Liver (tissue), 9 donors: ENCODE measurements around the gene PIRT. TPM values are rescaled to one million over a fixed set of nuclear protein-coding genes. Genes with fewer than 3 reads are reported as not detected.

Source experiments
- DNase-seq: peaks from one replicate; pipeline ENCODE4 v3.0.0-alpha.2; 2017; ENCODE audit warnings: low spot score
- H3K27ac ChIP-seq, 2 donors: one replicate each; pipeline ENCODE4 v1.7.0; 2013; ENCODE audit warnings: inconsistent platforms in 2 of 2, low read length in 2 of 2, control low read depth in 1 of 2, low read depth in 1 of 2, mild to moderate bottlenecking in 1 of 2
- H3K27me3 ChIP-seq, 4 donors: one replicate each; pipeline versions ENCODE4 v1.6.1 to v1.7.0; 2013; ENCODE audit warnings: low read length in 3 of 4, inconsistent platforms in 1 of 4, mild to moderate bottlenecking in 1 of 4, moderate library complexity in 1 of 4; ENCODE audit not compliant: control insufficient read depth in 4 of 4, insufficient read depth in 4 of 4
- H3K36me3 ChIP-seq, 4 donors: one replicate each; pipeline versions ENCODE4 v1.6.1 to v1.7.0; 2013; ENCODE audit warnings: low read length in 3 of 4, mild to moderate bottlenecking in 3 of 4, low read depth in 1 of 4, moderate library complexity in 1 of 4; ENCODE audit not compliant: control insufficient read depth in 4 of 4, insufficient read depth in 3 of 4
- H3K4me1 ChIP-seq, 4 donors: one replicate each; pipeline versions ENCODE4 v1.6.1 to v1.7.0; 2013; ENCODE audit warnings: low read length in 3 of 4, mild to moderate bottlenecking in 3 of 4, moderate library complexity in 1 of 4; ENCODE audit not compliant: control insufficient read depth in 4 of 4, insufficient read depth in 4 of 4
- H3K4me3 ChIP-seq, 3 donors: one replicate each; pipeline versions ENCODE4 v1.6.1 to v1.7.0; 2013; ENCODE audit warnings: low read length in 3 of 3, control low read depth in 1 of 3, low read depth in 1 of 3, mild to moderate bottlenecking in 1 of 3
- H3K9ac ChIP-seq, 2 donors: one replicate each; pipeline ENCODE4 v1.7.0; 2013; ENCODE audit warnings: low read length in 2 of 2, mild to moderate bottlenecking in 2 of 2, moderate library complexity in 2 of 2, control low read depth in 1 of 2, low read depth in 1 of 2
- H3K9me3 ChIP-seq, 4 donors: one replicate each; pipeline versions ENCODE4 v1.6.1 to v1.7.0; 2013; ENCODE audit warnings: low read length in 3 of 4; ENCODE audit not compliant: control insufficient read depth in 4 of 4
- EGR1 ChIP-seq, 2 donors: IDR thresholded peaks; 2 replicates each; pipeline ENCODE4 v1.6.1; 2016 to 2018; ENCODE audit warnings: antibody characterized with exemption in 2 of 2, low read depth in 2 of 2
- FOXA1 ChIP-seq: IDR thresholded peaks from 2 replicates; pipeline ENCODE4 v1.6.1; 2016; ENCODE audit warnings: antibody characterized with exemption
- FOXA2 ChIP-seq: IDR thresholded peaks from 2 replicates; pipeline ENCODE4 v1.6.1; 2016; ENCODE audit warnings: antibody characterized with exemption
- GABPA ChIP-seq, 2 donors: IDR thresholded peaks in 1 of 2; conservative IDR thresholded peaks in 1 of 2; 2 replicates each; pipeline ENCODE4 v1.6.1; 2016; ENCODE audit warnings: antibody characterized with exemption in 2 of 2, mild to moderate bottlenecking in 1 of 2, moderate library complexity in 1 of 2
- HNF4A ChIP-seq, 2 donors: conservative IDR thresholded peaks; 2 replicates each; pipeline ENCODE4 v1.6.1; 2016; ENCODE audit warnings: antibody characterized with exemption in 2 of 2, mild to moderate bottlenecking in 2 of 2
- HNF4G ChIP-seq: IDR thresholded peaks from 2 replicates; pipeline ENCODE4 v1.6.1; 2016; ENCODE audit warnings: antibody characterized with exemption
- JUND ChIP-seq, 2 donors: IDR thresholded peaks; 2 replicates each; pipeline ENCODE4 v1.6.1; 2016; ENCODE audit warnings: antibody characterized with exemption in 2 of 2
- NR2F2 ChIP-seq: IDR thresholded peaks from 2 replicates; pipeline ENCODE4 v1.6.1; 2016; ENCODE audit warnings: antibody characterized with exemption
- RAD21 ChIP-seq, 2 donors: IDR thresholded peaks; 2 replicates each; pipeline ENCODE4 v1.6.1; 2016; ENCODE audit warnings: antibody characterized with exemption in 2 of 2, mild to moderate bottlenecking in 2 of 2
- RXRA ChIP-seq, 2 donors: IDR thresholded peaks; 2 replicates each; pipeline ENCODE4 v1.6.1; 2017 to 2018; ENCODE audit warnings: antibody characterized with exemption in 2 of 2, mild to moderate bottlenecking in 1 of 2
- SP1 ChIP-seq: IDR thresholded peaks from 2 replicates; pipeline ENCODE4 v1.6.1; 2018; ENCODE audit warnings: antibody characterized with exemption, mild to moderate bottlenecking
- TAF1 ChIP-seq: conservative IDR thresholded peaks from 2 replicates; pipeline ENCODE4 v1.6.1; 2016; ENCODE audit warnings: antibody characterized with exemption, mild to moderate bottlenecking
- YY1 ChIP-seq: IDR thresholded peaks from 2 replicates; pipeline ENCODE4 v1.6.1; 2016; ENCODE audit warnings: antibody characterized with exemption, mild to moderate bottlenecking
- WGBS: extraction: QIAGEN DNeasy Blood & Tissue Kit; methylation state at CpG from one replicate; pipeline ENCODE4 v1.1.7; 2013; 5-methylcytosine and 5-hydroxymethylcytosine counted together
- polyA plus RNA-seq, 2 donors: library from polyadenylated mRNA; stranded (reverse) in 1 of 2; unstranded in 1 of 2; fragments of 200-250 nt in 1 of 2; fragments of >200 nt in 1 of 2; fragmentation: Nextera tagmentation in 1 of 2; extraction: Ambion mirVana in 1 of 2; gene quantifications; one replicate each; pipeline versions ENCODE4 v1.2.1 to v1.2.3, GENCODE V29; 2013 to 2015
- total RNA-seq, 2 donors: library from RNA; depleted of rRNA; stranded (reverse); fragments of >200 nt; gene quantifications; one replicate each; pipeline ENCODE4 v1.2.3, GENCODE V29; 2014
- TF ChIP-seq, protein P1 (sequence below): IDR thresholded peaks from 2 replicates; pipeline ENCODE4 v1.6.1; 2016; ENCODE audit warnings: antibody characterized with exemption
- TF ChIP-seq, protein P2 (sequence below): IDR thresholded peaks from 2 replicates; pipeline ENCODE4 v1.6.1; 2016; ENCODE audit warnings: antibody characterized with exemption, mild to moderate bottlenecking
- TF ChIP-seq, protein P3 (sequence below): fragments of 150-350 bp; IDR thresholded peaks from 2 replicates; pipeline ENCODE4 v1.5.1; 2017; ENCODE audit warnings: improper control_type of control experiment, low read depth, low read length; ENCODE audit not compliant: missing input control
- TF ChIP-seq, protein P4 (sequence below): IDR thresholded peaks from 2 replicates; pipeline ENCODE4 v1.6.1; 2016; ENCODE audit warnings: antibody characterized with exemption
- TF ChIP-seq, protein P5 (sequence below): IDR thresholded peaks from 2 replicates; pipeline ENCODE4 v1.6.1; 2016; ENCODE audit warnings: antibody characterized with exemption
- donor health status: healthy.
- donor health status: healthy.
- donor health status: healthy.
- donor health status: healthy.
- donor health status: healthy.

The PIRT gene
- total and polyA plus RNA-seq, 4 donors: 0.18 TPM; not detected in 3

DNA sequence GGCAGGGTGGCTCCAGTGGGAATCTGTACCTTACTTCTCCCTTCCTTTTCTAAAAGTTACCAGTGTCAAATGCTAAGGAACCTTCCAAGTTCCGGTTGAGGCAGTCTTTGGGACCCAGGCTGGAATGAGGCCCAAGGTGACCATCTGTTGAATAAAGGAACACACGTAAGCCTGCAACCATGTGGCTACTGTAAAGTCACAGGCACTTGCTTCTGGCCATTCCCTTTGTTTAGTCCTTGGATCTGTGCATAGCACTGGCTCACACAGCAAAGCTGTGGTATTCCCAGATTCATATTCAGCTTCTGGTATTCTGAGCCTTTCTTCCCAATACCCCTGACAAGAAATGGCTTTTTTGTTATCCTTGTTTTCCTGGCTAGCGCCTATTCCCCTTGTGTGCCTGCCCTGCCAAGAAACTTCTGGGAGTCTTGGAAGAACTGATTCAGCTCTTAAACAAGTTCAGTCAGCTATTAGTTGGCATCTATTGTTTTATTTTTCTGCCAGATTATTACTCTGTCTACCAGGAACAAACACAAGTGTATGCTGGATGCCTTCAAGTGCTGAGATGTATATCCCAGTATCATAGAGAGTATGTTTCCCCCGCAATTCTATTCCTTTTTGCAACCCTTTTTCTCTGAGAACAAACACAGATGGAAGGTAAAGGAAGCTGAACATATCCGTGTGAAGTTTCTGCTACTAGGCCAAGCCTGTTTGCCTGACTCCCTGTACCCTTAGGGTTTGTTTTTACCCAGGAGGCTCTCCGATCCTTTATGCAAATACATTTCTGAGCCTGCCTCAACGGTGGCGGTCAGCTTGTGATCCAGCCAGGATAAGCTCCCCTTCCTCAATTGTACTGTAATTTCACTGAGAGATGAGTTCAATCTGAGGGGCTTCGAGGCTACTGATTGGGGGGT, 47.1 kb downstream of the PIRT start:
- Histone ChIP-seq H3K4me3 (no peak overlapping the region), H3K4me1 (peaks cover 4 to 13% (median 8%) of the 10 kb centered on the region in 4 donors), H3K27me3 (no peaks in the 10 kb centered on the region), H3K9me3 (no peaks in the 10 kb centered on the region), H3K9ac (no peak overlapping the region), H3K27ac (no peak overlapping the region), H3K36me3 (no peaks in the 10 kb centered on the region)
- DNase-seq: no peak
- no peak for TF ChIP-seq SP1
- TF ChIP-seq, protein P1, sequence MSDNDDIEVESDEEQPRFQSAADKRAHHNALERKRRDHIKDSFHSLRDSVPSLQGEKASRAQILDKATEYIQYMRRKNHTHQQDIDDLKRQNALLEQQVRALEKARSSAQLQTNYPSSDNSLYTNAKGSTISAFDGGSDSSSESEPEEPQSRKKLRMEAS: no peak
- TF ChIP-seq RAD21 (IDR thresholded peaks at IDR 0.05): no peak
- TF ChIP-seq NR2F2: no peak
- no peak for TF ChIP-seq YY1
- TF ChIP-seq, protein P2, sequence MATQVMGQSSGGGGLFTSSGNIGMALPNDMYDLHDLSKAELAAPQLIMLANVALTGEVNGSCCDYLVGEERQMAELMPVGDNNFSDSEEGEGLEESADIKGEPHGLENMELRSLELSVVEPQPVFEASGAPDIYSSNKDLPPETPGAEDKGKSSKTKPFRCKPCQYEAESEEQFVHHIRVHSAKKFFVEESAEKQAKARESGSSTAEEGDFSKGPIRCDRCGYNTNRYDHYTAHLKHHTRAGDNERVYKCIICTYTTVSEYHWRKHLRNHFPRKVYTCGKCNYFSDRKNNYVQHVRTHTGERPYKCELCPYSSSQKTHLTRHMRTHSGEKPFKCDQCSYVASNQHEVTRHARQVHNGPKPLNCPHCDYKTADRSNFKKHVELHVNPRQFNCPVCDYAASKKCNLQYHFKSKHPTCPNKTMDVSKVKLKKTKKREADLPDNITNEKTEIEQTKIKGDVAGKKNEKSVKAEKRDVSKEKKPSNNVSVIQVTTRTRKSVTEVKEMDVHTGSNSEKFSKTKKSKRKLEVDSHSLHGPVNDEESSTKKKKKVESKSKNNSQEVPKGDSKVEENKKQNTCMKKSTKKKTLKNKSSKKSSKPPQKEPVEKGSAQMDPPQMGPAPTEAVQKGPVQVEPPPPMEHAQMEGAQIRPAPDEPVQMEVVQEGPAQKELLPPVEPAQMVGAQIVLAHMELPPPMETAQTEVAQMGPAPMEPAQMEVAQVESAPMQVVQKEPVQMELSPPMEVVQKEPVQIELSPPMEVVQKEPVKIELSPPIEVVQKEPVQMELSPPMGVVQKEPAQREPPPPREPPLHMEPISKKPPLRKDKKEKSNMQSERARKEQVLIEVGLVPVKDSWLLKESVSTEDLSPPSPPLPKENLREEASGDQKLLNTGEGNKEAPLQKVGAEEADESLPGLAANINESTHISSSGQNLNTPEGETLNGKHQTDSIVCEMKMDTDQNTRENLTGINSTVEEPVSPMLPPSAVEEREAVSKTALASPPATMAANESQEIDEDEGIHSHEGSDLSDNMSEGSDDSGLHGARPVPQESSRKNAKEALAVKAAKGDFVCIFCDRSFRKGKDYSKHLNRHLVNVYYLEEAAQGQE: no peak
- TF ChIP-seq HNF4G: no peak
- TF ChIP-seq, protein P3, sequence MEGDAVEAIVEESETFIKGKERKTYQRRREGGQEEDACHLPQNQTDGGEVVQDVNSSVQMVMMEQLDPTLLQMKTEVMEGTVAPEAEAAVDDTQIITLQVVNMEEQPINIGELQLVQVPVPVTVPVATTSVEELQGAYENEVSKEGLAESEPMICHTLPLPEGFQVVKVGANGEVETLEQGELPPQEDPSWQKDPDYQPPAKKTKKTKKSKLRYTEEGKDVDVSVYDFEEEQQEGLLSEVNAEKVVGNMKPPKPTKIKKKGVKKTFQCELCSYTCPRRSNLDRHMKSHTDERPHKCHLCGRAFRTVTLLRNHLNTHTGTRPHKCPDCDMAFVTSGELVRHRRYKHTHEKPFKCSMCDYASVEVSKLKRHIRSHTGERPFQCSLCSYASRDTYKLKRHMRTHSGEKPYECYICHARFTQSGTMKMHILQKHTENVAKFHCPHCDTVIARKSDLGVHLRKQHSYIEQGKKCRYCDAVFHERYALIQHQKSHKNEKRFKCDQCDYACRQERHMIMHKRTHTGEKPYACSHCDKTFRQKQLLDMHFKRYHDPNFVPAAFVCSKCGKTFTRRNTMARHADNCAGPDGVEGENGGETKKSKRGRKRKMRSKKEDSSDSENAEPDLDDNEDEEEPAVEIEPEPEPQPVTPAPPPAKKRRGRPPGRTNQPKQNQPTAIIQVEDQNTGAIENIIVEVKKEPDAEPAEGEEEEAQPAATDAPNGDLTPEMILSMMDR: no peak
- TF ChIP-seq JUND (IDR thresholded peaks at IDR 0.05): no peak
- TF ChIP-seq HNF4A (conservative IDR thresholded peaks at IDR 0.05): no peak
- no peak for TF ChIP-seq EGR1 (IDR thresholded peaks at IDR 0.05; ENCODE audit: low read depth in 2 of 2)
- no peak for TF ChIP-seq TAF1
- TF ChIP-seq, protein P4, sequence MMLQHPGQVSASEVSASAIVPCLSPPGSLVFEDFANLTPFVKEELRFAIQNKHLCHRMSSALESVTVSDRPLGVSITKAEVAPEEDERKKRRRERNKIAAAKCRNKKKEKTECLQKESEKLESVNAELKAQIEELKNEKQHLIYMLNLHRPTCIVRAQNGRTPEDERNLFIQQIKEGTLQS: no peak
- no peak for TF ChIP-seq GABPA (IDR thresholded peaks at IDR 0.05 in 1 of 2, conservative IDR thresholded peaks at IDR 0.05 in 1 of 2)
- no peak for TF ChIP-seq FOXA2
- TF ChIP-seq FOXA1: no peak
- TF ChIP-seq RXRA (IDR thresholded peaks at IDR 0.05): no peak
- TF ChIP-seq, protein P5, sequence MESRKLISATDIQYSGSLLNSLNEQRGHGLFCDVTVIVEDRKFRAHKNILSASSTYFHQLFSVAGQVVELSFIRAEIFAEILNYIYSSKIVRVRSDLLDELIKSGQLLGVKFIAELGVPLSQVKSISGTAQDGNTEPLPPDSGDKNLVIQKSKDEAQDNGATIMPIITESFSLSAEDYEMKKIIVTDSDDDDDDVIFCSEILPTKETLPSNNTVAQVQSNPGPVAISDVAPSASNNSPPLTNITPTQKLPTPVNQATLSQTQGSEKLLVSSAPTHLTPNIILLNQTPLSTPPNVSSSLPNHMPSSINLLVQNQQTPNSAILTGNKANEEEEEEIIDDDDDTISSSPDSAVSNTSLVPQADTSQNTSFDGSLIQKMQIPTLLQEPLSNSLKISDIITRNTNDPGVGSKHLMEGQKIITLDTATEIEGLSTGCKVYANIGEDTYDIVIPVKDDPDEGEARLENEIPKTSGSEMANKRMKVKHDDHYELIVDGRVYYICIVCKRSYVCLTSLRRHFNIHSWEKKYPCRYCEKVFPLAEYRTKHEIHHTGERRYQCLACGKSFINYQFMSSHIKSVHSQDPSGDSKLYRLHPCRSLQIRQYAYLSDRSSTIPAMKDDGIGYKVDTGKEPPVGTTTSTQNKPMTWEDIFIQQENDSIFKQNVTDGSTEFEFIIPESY: no peak
- 83% methylated on average over 9 of the region's 9 CpGs for WGBS
